HEK293 (cell line): Measurements from ENCODE around the gene IMP3.

Experiments
- BCL11A ChIP-seq: fragments of 450-650 bp; formaldehyde crosslinking; IDR thresholded peaks from 2 replicates; pipeline ENCODE4 v1.5.1; 2016; ENCODE audit warnings: low read depth, missing biosample characterization, missing genetic modification characterization
- GFI1B ChIP-seq: fragments of 450-650 bp; formaldehyde crosslinking; IDR thresholded peaks from 2 replicates; pipeline ENCODE4 v1.5.1; 2016; ENCODE audit warnings: missing biosample characterization, missing genetic modification characterization
- GLIS2 ChIP-seq: fragments of 450-650 bp; formaldehyde crosslinking; IDR thresholded peaks from 2 replicates; pipeline ENCODE4 v1.5.1; 2016; ENCODE audit warnings: missing biosample characterization, missing genetic modification characterization
- HIC1 ChIP-seq: fragments of 450-650 bp; formaldehyde crosslinking; IDR thresholded peaks from 2 replicates; pipeline ENCODE4 v1.5.1; 2016; ENCODE audit warnings: missing biosample characterization, missing genetic modification characterization
- INSM2 ChIP-seq: fragments of 450-650 bp; formaldehyde crosslinking; IDR thresholded peaks from 2 replicates; pipeline ENCODE4 v1.5.1; 2016; ENCODE audit warnings: missing biosample characterization, missing genetic modification characterization
- MEIS1 ChIP-seq: sonication (generic); formaldehyde crosslinking; IDR thresholded peaks from 2 replicates; pipeline ENCODE4 v1.8.1; 2022; ENCODE audit warnings: missing genetic modification reagents, mild to moderate bottlenecking, borderline replicate concordance
- PRDM1 ChIP-seq: fragments of 450-650 bp; formaldehyde crosslinking; IDR thresholded peaks from 2 replicates; pipeline ENCODE4; 2016; ENCODE audit warnings: missing biosample characterization, missing genetic modification characterization
- PRDM10 ChIP-seq: fragments of 450-650 bp; formaldehyde crosslinking; IDR thresholded peaks from 2 replicates; pipeline ENCODE4 v1.5.1; 2016; ENCODE audit warnings: missing biosample characterization, missing genetic modification characterization
- REST ChIP-seq: fragments of 450-650 bp; formaldehyde crosslinking; IDR thresholded peaks from 2 replicates; pipeline ENCODE4 v1.5.1; 2016; ENCODE audit warnings: missing biosample characterization, missing genetic modification characterization
- SETDB1 ChIP-seq: IDR thresholded peaks from one replicate; pipeline ENCODE4 v1.6.1; 2017; ENCODE audit warnings: mild to moderate bottlenecking, low read length, moderate library complexity, mixed read lengths; ENCODE audit not compliant: insufficient read length
- YY1 ChIP-seq: fragments of 450-650 bp; formaldehyde crosslinking; IDR thresholded peaks from 2 replicates; pipeline ENCODE4 v1.5.1; 2018; ENCODE audit warnings: missing biosample characterization, missing genetic modification characterization
- ZBTB10 ChIP-seq: fragments of 450-650 bp; formaldehyde crosslinking; IDR thresholded peaks from 2 replicates; pipeline ENCODE4 v1.5.1; 2016; ENCODE audit warnings: missing biosample characterization, missing genetic modification characterization
- ZBTB20 ChIP-seq: fragments of 450-650 bp; formaldehyde crosslinking; IDR thresholded peaks from 2 replicates; pipeline ENCODE4 v1.5.1; 2016; ENCODE audit warnings: missing biosample characterization, missing genetic modification characterization
- ZNF114 ChIP-seq: fragments of 450-650 bp; formaldehyde crosslinking; IDR thresholded peaks from 2 replicates; pipeline ENCODE4 v1.5.0; 2017; ENCODE audit warnings: missing biosample characterization, missing genetic modification characterization
- ZNF146 ChIP-seq: fragments of 450-650 bp; formaldehyde crosslinking; IDR thresholded peaks from 2 replicates; pipeline ENCODE4 v1.5.1; 2016; ENCODE audit warnings: missing biosample characterization, missing genetic modification characterization
- ZNF274 ChIP-seq, 2 experiments: fragments of 200-500 bp in 1 of 2; fragments of 450-650 bp in 1 of 2; sonication (Bioruptor generic) in 1 of 2; formaldehyde crosslinking in 1 of 2; IDR thresholded peaks; 2 replicates each; pipeline versions ENCODE4 v1.5.1 to v1.6.1; 2014 to 2016; ENCODE audit warnings: borderline replicate concordance in 1 of 2, inconsistent platforms in 1 of 2, low read length in 1 of 2, missing biosample characterization in 1 of 2, missing genetic modification characterization in 1 of 2
- ZNF302 ChIP-seq: fragments of 450-650 bp; formaldehyde crosslinking; IDR thresholded peaks from 2 replicates; pipeline ENCODE4 v1.5.1; 2016; ENCODE audit warnings: missing biosample characterization, missing genetic modification characterization, low read depth
- ZNF513 ChIP-seq: fragments of 450-650 bp; IDR thresholded peaks from 2 replicates; pipeline ENCODE4 v1.5.1; 2018; ENCODE audit warnings: missing biosample characterization, missing genetic modification characterization
- ZNF677 ChIP-seq: fragments of 450-650 bp; IDR thresholded peaks from 2 replicates; pipeline ENCODE4 v1.5.0; 2018; ENCODE audit warnings: missing biosample characterization, mild to moderate bottlenecking, missing genetic modification characterization, moderate library complexity
- ZNF692 ChIP-seq: fragments of 450-650 bp; formaldehyde crosslinking; IDR thresholded peaks from 2 replicates; pipeline ENCODE4 v1.5.1; 2016; ENCODE audit warnings: missing biosample characterization, missing genetic modification characterization
- ZNF785 ChIP-seq: fragments of 450-650 bp; formaldehyde crosslinking; IDR thresholded peaks from 2 replicates; pipeline ENCODE4 v1.5.1; 2016; ENCODE audit warnings: missing biosample characterization, missing genetic modification characterization

IMP3 gene

GRCh38 chr15:75639709-75640482 lies at the start of gene IMP3 (continued):
- no peak for TF ChIP-seq HIC1 (tag by site-specific recombination)
- 0 out of 2 replicates have a peak, but pooled peaks have one; percentile 39 for TF ChIP-seq PRDM10
- TF ChIP-seq ZNF146: peak; percentile 63
- TF ChIP-seq REST (tag by site-specific recombination): 0 out of 2 replicates have a peak, but pooled peaks have one; percentile 37
- TF ChIP-seq YY1 (tag by site-specific recombination): peak; percentile 92
- no peak for TF ChIP-seq ZNF274 (IDR thresholded peaks at IDR 0.05; ENCODE audit: low read length)
- TF ChIP-seq ZNF274 (tag by site-specific recombination; IDR thresholded peaks at IDR 0.05; ENCODE audit: borderline replicate concordance): no peak
- TF ChIP-seq SETDB1: no peak
- peak; percentile 78 for TF ChIP-seq ZNF692 (tag by site-specific recombination)
- TF ChIP-seq INSM2 (tag by site-specific recombination): peak; percentile 67; the same call in 1 of the 2 replicates
- TF ChIP-seq GFI1B (tag by site-specific recombination): no peak
- no peak for TF ChIP-seq ZNF513 (tag by site-specific recombination)
- TF ChIP-seq ZBTB10 (tag by site-specific recombination): peak; percentile 87
- TF ChIP-seq PRDM1: no peak
- TF ChIP-seq BCL11A (tag by site-specific recombination): peak; percentile 69; the same call in 1 of the 2 replicates
- no peak for TF ChIP-seq ZNF677
- peak; percentile 78; the same call in 1 of the 2 replicates for TF ChIP-seq ZNF785
- no peak for TF ChIP-seq ZNF114 (tag by site-specific recombination)
- TF ChIP-seq ZNF302 (tag by site-specific recombination): no peak
- no peak for TF ChIP-seq MEIS1
- no peak for TF ChIP-seq ZBTB20
- TF ChIP-seq GLIS2 (tag by site-specific recombination): peak; percentile 97
